Kidney epithelial cell (primary cell): ENCODE results near the gene FAM120B. TPM values are rescaled to one million over a fixed set of nuclear protein-coding genes. Genes with fewer than 3 reads are reported as not detected.

Experiments used
- DNase-seq: peaks from one replicate; pipeline ENCODE4 v3.0.0-alpha.2; 2010; ENCODE audit warnings: low read depth
- H3K27me3 ChIP-seq: 2 replicates; pipeline ENCODE4 v1.6.0; 2011; ENCODE audit warnings: low read length; ENCODE audit not compliant: control insufficient read depth, insufficient read depth
- H3K36me3 ChIP-seq: 2 replicates; pipeline ENCODE4 v1.5.1; 2011; ENCODE audit warnings: low read length; ENCODE audit not compliant: control insufficient read depth, insufficient read depth
- H3K4me3 ChIP-seq: 2 replicates; pipeline ENCODE4 v1.5.1; 2011; ENCODE audit warnings: low read depth, mild to moderate bottlenecking, control low read depth, low read length
- total RNA-seq: library from RNA; depleted of rRNA; stranded (reverse); fragments of >200 nt; gene quantifications from 2 replicates; pipeline ENCODE4 v1.2.3, GENCODE V29; 2015
- TF ChIP-seq, protein P1 (sequence below): IDR thresholded peaks from 2 replicates; pipeline ENCODE4 v1.5.1; 2011; ENCODE audit warnings: mild to moderate bottlenecking, moderate library complexity, low read length, control low read depth, inconsistent platforms; ENCODE audit not compliant: insufficient read depth, poor library complexity, severe bottlenecking

The FAM120B gene
- total RNA-seq, 1 donor from 2014 or later, result 12.4 TPM

DNA sequence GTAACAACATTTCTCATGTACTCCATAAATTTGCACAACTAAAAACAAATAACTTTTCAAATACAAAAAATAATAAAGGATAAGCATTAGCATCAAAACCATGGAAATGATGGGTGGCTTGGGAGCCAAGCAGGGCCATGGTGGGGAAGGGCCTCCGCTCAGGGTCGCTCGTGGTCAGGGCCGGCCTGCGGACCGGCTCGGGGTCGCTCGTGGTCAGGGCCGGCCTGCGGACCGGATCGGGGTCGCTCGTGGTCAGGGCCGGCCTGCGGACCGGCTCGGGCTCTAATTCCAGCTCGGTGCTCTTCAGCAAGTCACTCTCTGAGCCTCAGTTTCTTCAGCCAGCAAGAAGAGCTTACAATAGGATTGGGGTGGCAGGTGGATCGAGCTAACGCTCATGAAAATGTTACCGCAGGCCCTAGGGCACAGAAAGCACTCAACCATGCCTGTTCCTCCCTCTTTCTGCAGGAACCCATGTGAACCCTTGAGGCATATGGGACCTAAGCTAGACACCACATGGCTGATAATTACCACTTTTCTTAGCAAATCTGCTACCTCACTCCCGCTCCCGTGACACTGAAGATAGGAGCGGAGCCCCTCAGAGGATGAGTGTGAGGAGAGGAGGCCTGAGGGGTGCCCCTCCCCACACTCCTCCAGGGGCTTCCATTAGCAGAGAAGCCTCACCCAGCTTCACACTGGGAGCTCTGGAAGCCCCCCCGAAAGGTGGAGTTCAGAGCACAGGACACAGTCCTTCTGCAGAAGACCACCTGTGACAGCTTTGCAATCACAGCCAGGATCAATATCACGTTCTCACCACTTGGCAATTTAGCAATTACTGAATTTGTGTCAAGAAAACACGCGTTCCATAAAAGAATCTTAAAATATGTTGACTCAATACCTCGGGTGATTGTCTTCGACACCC is 143.5 kb downstream of the FAM120B start:
- TF ChIP-seq, protein P1, sequence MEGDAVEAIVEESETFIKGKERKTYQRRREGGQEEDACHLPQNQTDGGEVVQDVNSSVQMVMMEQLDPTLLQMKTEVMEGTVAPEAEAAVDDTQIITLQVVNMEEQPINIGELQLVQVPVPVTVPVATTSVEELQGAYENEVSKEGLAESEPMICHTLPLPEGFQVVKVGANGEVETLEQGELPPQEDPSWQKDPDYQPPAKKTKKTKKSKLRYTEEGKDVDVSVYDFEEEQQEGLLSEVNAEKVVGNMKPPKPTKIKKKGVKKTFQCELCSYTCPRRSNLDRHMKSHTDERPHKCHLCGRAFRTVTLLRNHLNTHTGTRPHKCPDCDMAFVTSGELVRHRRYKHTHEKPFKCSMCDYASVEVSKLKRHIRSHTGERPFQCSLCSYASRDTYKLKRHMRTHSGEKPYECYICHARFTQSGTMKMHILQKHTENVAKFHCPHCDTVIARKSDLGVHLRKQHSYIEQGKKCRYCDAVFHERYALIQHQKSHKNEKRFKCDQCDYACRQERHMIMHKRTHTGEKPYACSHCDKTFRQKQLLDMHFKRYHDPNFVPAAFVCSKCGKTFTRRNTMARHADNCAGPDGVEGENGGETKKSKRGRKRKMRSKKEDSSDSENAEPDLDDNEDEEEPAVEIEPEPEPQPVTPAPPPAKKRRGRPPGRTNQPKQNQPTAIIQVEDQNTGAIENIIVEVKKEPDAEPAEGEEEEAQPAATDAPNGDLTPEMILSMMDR, result no peak
- no peak for DNase-seq

DNA sequence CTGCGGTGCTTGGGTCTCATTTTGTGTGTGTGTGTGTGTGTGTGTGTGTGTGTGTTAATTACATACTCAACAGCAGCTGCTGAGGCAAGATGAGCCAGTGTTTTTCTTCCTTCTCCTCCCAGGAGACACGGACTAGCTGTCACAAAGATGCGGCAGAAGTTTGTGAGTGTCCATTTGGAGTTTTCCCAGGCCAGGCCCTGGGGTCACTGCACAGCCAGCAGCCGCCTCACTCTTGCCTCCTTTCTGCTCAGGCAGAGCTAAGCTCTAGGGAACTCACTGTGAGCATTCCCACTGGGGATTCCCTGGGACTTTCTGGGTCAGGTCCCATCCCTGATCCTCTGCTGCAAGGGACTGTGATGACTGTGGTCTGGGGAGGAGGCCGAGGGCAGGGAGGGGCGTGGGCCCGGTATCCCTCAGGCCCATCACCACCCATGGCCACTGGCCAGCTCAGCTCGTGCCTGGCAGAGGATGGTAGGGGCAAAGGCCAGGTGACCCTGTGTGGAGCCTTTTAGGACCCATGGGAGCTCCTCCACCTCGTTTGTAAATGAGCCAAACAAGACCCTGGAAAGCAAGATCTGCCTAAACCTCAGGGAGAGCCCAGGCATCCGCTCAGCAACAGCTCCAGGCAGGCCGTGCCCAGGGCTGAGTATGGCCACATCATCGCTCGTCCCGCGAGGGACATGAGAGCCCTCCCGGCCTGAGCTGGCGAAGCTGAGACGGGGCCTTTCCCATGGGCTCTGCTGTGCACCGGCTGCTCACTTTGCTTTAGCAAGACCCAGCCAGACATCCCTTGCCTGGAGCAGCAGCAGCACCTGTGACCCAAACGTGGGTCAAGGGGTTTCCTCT is 144.6 kb downstream of the FAM120B start:
- TF ChIP-seq, protein P1, result no peak
- Histone ChIP-seq H3K4me3 (no peak overlapping the region), H3K36me3 (no peaks in the 10 kb centered on the region), H3K27me3 (no peaks in the 10 kb centered on the region)
- DNase-seq, result no peak

More for the DNA sequence above, 143.5 kb downstream of the FAM120B start:
- Histone ChIP-seq H3K36me3 (no peaks in the 10 kb centered on the region), H3K27me3 (no peaks in the 10 kb centered on the region), H3K4me3 (no peak overlapping the region)

DNA sequence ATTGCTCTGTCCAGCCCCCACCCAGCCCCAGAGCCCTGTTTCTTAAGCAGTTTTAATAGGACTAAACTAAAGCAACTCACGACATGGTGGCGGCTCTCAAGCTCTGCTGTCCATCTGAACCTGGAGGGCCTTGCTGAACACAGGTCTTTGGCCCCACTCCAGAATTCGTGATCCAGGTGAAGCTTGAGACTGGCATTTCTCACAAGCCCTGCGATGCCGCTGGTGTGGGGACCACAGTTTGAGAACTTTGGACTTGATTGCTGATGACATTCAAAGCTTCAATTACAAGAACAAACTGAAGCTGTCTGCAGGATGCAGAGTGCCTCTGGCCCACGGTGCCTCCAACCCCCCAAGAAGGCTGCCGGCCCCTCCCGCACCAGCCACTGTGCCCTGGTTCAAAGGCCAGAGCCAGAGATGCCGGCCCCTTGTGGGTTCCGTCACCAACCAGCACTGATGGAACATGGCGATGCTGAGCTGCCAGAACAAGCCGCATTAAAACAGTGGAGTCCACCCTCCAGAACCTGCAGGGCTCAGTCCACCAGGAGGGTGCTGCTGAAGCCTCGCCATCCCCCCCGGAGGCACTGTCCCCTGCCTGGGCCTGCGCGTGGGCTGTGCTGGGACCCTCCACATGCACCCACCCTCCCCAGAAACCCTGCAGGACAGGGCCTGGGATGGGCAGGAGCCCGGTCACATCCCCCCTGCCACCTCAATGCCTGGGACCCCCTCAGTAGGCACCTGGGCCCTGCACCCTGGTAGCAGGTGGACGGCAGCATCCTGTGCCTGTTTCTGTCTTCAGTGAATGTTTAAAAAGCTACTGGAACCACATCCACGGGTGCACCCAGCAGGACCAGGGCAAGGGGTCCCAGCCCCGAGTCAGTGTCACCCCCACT is 145.4 kb downstream of the FAM120B start:
- H3K36me3 ChIP-seq, result no peaks in the 10 kb centered on the region
- TF ChIP-seq, protein P1, result no peak
- no peak overlapping the region for H3K4me3 ChIP-seq
- no peak for DNase-seq
- no peaks in the 10 kb centered on the region for H3K27me3 ChIP-seq

GRCh38 chr6:170452767-170453545 is 146.4 kb downstream of the FAM120B start:
- Histone ChIP-seq H3K36me3 (no peaks in the 10 kb centered on the region), H3K4me3 (no peak overlapping the region), H3K27me3 (no peaks in the 10 kb centered on the region)
- TF ChIP-seq, protein P1, result no peak
- no peak for DNase-seq
